Panc1 (cell line): ENCODE measurements around the gene LIPT2.

Source experiments
- POLR2AphosphoS5 ChIP-seq: IDR thresholded peaks from 2 replicates; pipeline ENCODE4 v1.6.1; 2012; ENCODE audit warnings: mild to moderate bottlenecking, low read depth, low read length, moderate library complexity
- SIN3A ChIP-seq: IDR thresholded peaks from 2 replicates; pipeline ENCODE4 v1.6.1; 2012; ENCODE audit warnings: low read depth, mild to moderate bottlenecking, low read length, moderate library complexity, borderline replicate concordance; ENCODE audit not compliant: insufficient read depth
- TCF7L2 ChIP-seq: IDR thresholded peaks from 2 replicates; pipeline ENCODE4 v1.6.1; 2011; ENCODE audit warnings: mild to moderate bottlenecking, low read depth, low read length, inconsistent platforms
- TF ChIP-seq, protein P1 (sequence below), 2 experiments: IDR thresholded peaks; 2 replicates each; pipeline ENCODE4 v1.6.1; 2011 to 2012; ENCODE audit warnings: low read depth in 2 of 2, control low read depth in 1 of 2, low read length in 1 of 2, mild to moderate bottlenecking in 1 of 2, moderate library complexity in 1 of 2; ENCODE audit not compliant: insufficient read depth in 1 of 2
- TF ChIP-seq, protein P2 (sequence below): fragments of 450-650 bp; IDR thresholded peaks from 2 replicates; pipeline ENCODE4 v1.5.1; 2017; ENCODE audit warnings: mild to moderate bottlenecking

DNA sequence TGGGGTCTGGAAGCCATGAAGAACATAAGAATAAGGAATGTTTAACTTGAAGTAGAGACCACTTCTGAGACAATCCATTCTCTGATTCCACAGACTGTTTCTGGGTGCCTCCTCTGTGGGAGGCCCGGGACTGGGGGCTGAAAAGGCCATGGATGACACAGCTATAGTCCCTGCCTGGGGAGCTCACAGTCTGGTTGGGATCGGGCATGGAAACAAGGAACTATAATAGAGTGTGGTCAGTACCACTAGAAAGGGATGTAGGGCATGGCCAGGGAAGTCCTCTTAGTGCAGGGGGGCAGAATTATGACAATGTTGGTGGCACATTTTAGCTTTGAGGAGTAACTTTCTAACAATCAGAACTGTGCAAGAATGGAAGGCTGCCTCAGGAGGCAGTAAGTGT lies 17.0 kb downstream of the LIPT2 start:
- TF ChIP-seq, protein P1, sequence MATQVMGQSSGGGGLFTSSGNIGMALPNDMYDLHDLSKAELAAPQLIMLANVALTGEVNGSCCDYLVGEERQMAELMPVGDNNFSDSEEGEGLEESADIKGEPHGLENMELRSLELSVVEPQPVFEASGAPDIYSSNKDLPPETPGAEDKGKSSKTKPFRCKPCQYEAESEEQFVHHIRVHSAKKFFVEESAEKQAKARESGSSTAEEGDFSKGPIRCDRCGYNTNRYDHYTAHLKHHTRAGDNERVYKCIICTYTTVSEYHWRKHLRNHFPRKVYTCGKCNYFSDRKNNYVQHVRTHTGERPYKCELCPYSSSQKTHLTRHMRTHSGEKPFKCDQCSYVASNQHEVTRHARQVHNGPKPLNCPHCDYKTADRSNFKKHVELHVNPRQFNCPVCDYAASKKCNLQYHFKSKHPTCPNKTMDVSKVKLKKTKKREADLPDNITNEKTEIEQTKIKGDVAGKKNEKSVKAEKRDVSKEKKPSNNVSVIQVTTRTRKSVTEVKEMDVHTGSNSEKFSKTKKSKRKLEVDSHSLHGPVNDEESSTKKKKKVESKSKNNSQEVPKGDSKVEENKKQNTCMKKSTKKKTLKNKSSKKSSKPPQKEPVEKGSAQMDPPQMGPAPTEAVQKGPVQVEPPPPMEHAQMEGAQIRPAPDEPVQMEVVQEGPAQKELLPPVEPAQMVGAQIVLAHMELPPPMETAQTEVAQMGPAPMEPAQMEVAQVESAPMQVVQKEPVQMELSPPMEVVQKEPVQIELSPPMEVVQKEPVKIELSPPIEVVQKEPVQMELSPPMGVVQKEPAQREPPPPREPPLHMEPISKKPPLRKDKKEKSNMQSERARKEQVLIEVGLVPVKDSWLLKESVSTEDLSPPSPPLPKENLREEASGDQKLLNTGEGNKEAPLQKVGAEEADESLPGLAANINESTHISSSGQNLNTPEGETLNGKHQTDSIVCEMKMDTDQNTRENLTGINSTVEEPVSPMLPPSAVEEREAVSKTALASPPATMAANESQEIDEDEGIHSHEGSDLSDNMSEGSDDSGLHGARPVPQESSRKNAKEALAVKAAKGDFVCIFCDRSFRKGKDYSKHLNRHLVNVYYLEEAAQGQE (IDR thresholded peaks at IDR 0.05; ENCODE audit: insufficient read depth in 1 of 2, low read depth in 2 of 2, low read length in 1 of 2), result no peak
- TF ChIP-seq, protein P2, sequence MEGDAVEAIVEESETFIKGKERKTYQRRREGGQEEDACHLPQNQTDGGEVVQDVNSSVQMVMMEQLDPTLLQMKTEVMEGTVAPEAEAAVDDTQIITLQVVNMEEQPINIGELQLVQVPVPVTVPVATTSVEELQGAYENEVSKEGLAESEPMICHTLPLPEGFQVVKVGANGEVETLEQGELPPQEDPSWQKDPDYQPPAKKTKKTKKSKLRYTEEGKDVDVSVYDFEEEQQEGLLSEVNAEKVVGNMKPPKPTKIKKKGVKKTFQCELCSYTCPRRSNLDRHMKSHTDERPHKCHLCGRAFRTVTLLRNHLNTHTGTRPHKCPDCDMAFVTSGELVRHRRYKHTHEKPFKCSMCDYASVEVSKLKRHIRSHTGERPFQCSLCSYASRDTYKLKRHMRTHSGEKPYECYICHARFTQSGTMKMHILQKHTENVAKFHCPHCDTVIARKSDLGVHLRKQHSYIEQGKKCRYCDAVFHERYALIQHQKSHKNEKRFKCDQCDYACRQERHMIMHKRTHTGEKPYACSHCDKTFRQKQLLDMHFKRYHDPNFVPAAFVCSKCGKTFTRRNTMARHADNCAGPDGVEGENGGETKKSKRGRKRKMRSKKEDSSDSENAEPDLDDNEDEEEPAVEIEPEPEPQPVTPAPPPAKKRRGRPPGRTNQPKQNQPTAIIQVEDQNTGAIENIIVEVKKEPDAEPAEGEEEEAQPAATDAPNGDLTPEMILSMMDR, result no peak
- TF ChIP-seq POLR2AphosphoS5, result no peak
- no peak for TF ChIP-seq TCF7L2
- no peak for TF ChIP-seq SIN3A
